H1 (cell line): ENCODE data around the gene PRX. TPM values are rescaled to one million over a fixed set of nuclear protein-coding genes. Genes with fewer than 3 reads are reported as not detected.

Experiments
- BRCA1 ChIP-seq: IDR thresholded peaks from 2 replicates; pipeline ENCODE4 v1.6.1; 2012; ENCODE audit warnings: low read depth, low read length, improper control_type of control experiment
- CEBPB ChIP-seq: IDR thresholded peaks from 2 replicates; pipeline ENCODE4 v1.6.1; 2012; ENCODE audit warnings: low read depth, low read length
- MAFK ChIP-seq: IDR thresholded peaks from 2 replicates; pipeline ENCODE4 v1.6.1; 2012; ENCODE audit warnings: low read depth, mild to moderate bottlenecking, improper control_type of control experiment, low read length
- RFX5 ChIP-seq: IDR thresholded peaks from 2 replicates; pipeline ENCODE4 v1.6.1; 2011; ENCODE audit warnings: low read depth, low read length, improper control_type of control experiment, borderline replicate concordance
- RNF2 ChIP-seq: fragments of 200-900, 300-1000 bp; sonication (generic); IDR thresholded peaks from 2 replicates; pipeline ENCODE4 v1.7.1; 2016; ENCODE audit warnings: borderline replicate concordance, low read depth, mild to moderate bottlenecking, antibody characterized with exemption, low read length; ENCODE audit not compliant: poor library complexity, severe bottlenecking; ENCODE audit errors: missing control alignments
- RXRA ChIP-seq: IDR thresholded peaks from 2 replicates; pipeline ENCODE4 v1.6.1; 2011; ENCODE audit warnings: low read depth, mild to moderate bottlenecking, low read length, moderate library complexity; ENCODE audit not compliant: insufficient read depth
- SAP30 ChIP-seq: fragments of 300-600 bp; sonication (generic); IDR thresholded peaks from 2 replicates; pipeline ENCODE4 v1.7.1; 2012; ENCODE audit warnings: low read length, moderate library complexity, mild to moderate bottlenecking, inconsistent platforms; ENCODE audit not compliant: insufficient read depth, insufficient replicate concordance
- TAF1 ChIP-seq: IDR thresholded peaks from 2 replicates; pipeline ENCODE4 v1.6.1; 2011; ENCODE audit warnings: mild to moderate bottlenecking, low read depth, low read length
- polyA plus RNA-seq, 7 experiments: library from polyadenylated mRNA; depleted of rRNA in 3 of 7; stranded (reverse) in 5 of 7; unstranded in 2 of 7; fragments of >200 nt in 5 of 7; fragments of 200-250 nt in 2 of 7; gene quantifications; 1 replicate in 5 of 7; 2 replicates in 1 of 7; 4 replicates in 1 of 7; pipeline versions ENCODE4 v1.2.1 to v1.2.3, GENCODE V29; 2011 to 2013; ENCODE audit warnings: missing spikeins in 2 of 7, mixed read lengths in 2 of 7
- total RNA-seq: library from RNA; stranded (reverse); fragmentation: NEBNext Ultra II Directional; extraction: Animal tissue kit (Norgen Biotek cat#: 25700); gene quantifications from 2 replicates; pipeline ENCODE4 v1.2.1, GENCODE V29; 2021

PRX gene
- total and polyA plus RNA-seq, 2 of the 8 experiments (the other 6 are each of a cell fraction or from before 2014, with no cell fraction given), result 2.8 to 5.8 TPM

DNA sequence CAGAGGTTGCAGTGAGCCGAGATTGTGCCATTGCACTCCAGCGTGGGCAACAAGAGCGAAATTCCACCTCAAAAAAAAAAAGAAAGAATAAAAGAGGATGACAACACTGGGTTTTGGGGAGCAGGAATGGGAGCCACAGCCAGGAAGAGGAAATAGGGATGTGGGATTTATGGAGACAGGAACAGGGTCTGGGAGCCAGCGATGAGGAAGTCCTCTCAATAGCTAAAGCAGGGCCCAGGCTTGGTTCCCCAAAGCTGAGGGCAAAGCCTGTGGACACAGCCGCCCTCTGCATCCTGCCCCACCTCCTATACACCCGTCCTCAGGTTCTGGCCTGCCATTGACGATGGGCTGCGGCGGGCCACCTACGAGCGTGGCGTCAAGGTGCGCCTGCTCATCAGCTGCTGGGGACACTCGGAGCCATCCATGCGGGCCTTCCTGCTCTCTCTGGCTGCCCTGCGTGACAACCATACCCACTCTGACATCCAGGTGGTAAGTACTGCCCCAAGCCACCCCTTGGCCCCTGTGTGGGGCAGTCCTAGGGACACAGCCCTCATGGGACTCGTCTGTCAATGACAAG lies 36.8 kb downstream of the PRX start (continued):
- no peak for TF ChIP-seq TAF1
- no peak for TF ChIP-seq RFX5
- no peak for TF ChIP-seq BRCA1
- no peak for TF ChIP-seq RXRA
- TF ChIP-seq MAFK, result no peak
- no peak for TF ChIP-seq RNF2
- no peak for TF ChIP-seq CEBPB
- TF ChIP-seq SAP30, result no peak
